Stimulated activated CD4-positive, alpha-beta T cell treated with anti-CD3 and anti-CD28 coated beads, Interleukin-15, amount 100 ng/mL, for 48 hours (primary cell): ENCODE results near the gene ZNF750.
A peak's percentile ranks its signal among the peaks of the same experiment; 100 is the strongest.
"Not testable (repeated sequence)": the region's sequence is repeated elsewhere in the genome, so short reads cannot be mapped to it uniquely, and the experiment has no call there.

Experiments
- DNase-seq, 2 donors: peaks; one replicate each; pipeline ENCODE4 v3.0.0-alpha.2; 2020; ENCODE audit warnings: low read depth in 2 of 2

The ZNF750 gene

GRCh38 chr17:82793974-82794630, 45.7 kb downstream of the ZNF750 start:
- no peak for DNase-seq

- DNase-seq, result no peak
These were observed 48.3 kb downstream of the ZNF750 start for GRCh38 chr17:82791532-82791931.

GRCh38 chr17:82790391-82790790, 49.4 kb downstream of the ZNF750 start:
- no peak for DNase-seq

GRCh38 chr17:82789806-82790205, 50.0 kb downstream of the ZNF750 start:
- DNase-seq, result no peak

- no peak for DNase-seq
These were observed 50.7 kb downstream of the ZNF750 start for GRCh38 chr17:82789051-82789592.

- DNase-seq, result no peak
These were observed 51.4 kb downstream of the ZNF750 start for GRCh38 chr17:82788206-82789001.

GRCh38 chr17:82787081-82787848, 52.6 kb downstream of the ZNF750 start:
- no peak for DNase-seq

DNA sequence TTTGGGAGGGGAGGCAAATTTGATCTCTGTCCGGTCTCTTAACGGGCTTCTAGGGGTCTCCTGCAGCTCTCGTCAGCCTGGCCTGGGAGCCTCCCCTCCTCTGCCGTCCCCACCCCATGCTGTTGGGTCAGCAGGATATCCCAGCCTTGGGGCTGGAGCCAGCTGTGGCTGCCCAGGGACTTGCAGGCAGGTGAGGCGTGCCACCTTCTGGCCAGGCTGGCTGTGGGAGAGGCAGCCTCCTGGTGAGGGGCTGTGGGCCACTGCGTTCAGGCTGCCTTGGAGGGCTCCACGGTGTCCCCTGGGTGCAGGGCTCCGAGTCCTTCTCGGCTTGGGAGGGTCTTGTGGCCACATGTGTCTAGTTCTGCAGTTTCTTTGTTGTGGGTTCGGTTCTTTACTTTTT, 53.4 kb downstream of the ZNF750 start:
- no peak for DNase-seq

- DNase-seq, result not testable (repeated sequence)
These were observed 54.2 kb downstream of the ZNF750 start for GRCh38 chr17:82785581-82785980.

- no peak for DNase-seq
These were observed 56.3 kb downstream of the ZNF750 start for GRCh38 chr17:82783498-82783897.

- no peak for DNase-seq
These were observed 57.1 kb downstream of the ZNF750 start for GRCh38 chr17:82782657-82783207.

- DNase-seq, result peak; percentile 64 to 71
These were observed 57.9 kb downstream of the ZNF750 start for GRCh38 chr17:82781894-82782274.

- no peak for DNase-seq
These were observed 58.6 kb downstream of the ZNF750 start for GRCh38 chr17:82780971-82781893.

DNA sequence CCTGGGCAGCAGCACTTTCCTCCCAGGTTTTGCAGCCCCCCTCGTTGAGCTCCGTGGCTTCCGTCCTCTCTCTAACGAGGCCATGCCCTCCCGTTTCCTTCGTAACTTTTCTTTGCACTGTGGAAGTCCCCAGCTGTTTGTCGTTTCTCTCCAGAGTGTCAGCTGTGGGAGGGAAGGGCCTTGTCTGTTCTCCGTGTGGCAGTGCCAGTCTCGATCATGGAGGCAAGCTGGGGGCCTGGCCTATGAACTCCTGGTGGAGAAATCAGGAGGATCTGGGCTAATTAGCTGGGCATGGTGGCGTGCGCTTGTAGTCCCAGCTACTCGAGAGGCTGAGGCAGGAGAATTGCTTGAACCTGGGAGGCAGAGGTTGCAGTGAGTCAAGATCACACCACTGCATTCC, 59.6 kb downstream of the ZNF750 start:
- no peak for DNase-seq

- no peak for DNase-seq
These were observed 60.3 kb downstream of the ZNF750 start for GRCh38 chr17:82779541-82779940.
